Keratinocyte (primary cell): Measurements from ENCODE around the gene HHIPL2. TPM values are rescaled to one million over a fixed set of nuclear protein-coding genes. Genes with fewer than 3 reads are reported as not detected.

ENCODE experiments used
- DNase-seq: peaks from one replicate; pipeline ENCODE4 v3.0.0-alpha.2; 2011; ENCODE audit warnings: low read depth, missing footprints, low spot score
- FAIRE-seq: peaks from 2 replicates; lab custom pipeline; 2011; peaks lifted over from hg19 to GRCh38; lab: Jason Lieb, UNC
- H2AFZ ChIP-seq: 2 replicates; pipeline ENCODE4 v1.6.0; 2012; ENCODE audit warnings: low read length, control low read depth, inconsistent platforms; ENCODE audit not compliant: control insufficient read depth
- H3K27ac ChIP-seq: 2 replicates; pipeline ENCODE4 v1.5.1; 2011; ENCODE audit warnings: low read length; ENCODE audit not compliant: control insufficient read depth, insufficient read depth
- H3K27me3 ChIP-seq: 3 replicates; pipeline ENCODE4 v1.6.0; 2011; ENCODE audit warnings: low read length; ENCODE audit not compliant: control insufficient read depth, insufficient read depth; ENCODE audit errors: extremely low read depth
- H3K36me3 ChIP-seq, 2 experiments: 2 replicates in 1 of 2; 3 replicates in 1 of 2; pipeline ENCODE4 v1.5.1; 2011; ENCODE audit warnings: low read length in 2 of 2, mild to moderate bottlenecking in 1 of 2; ENCODE audit not compliant: control insufficient read depth in 2 of 2, insufficient read depth in 2 of 2; ENCODE audit errors: extremely low read depth in 1 of 2
- H3K4me1 ChIP-seq: 3 replicates; pipeline ENCODE4 v1.5.1; 2011; ENCODE audit warnings: low read length; ENCODE audit not compliant: control insufficient read depth, insufficient read depth; ENCODE audit errors: extremely low read depth
- H3K4me2 ChIP-seq: 3 replicates; pipeline ENCODE4 v1.6.0; 2011; ENCODE audit warnings: low read depth, low read length; ENCODE audit not compliant: control insufficient read depth, insufficient read depth; ENCODE audit errors: extremely low read depth
- H3K4me3 ChIP-seq, 3 experiments: fragments of 200-600 bp in 1 of 3; sonication (generic) in 1 of 3; 2 replicates in 2 of 3; 3 replicates in 1 of 3; pipeline ENCODE4 v1.5.1; 2011 to 2016; ENCODE audit warnings: low read length in 3 of 3, mild to moderate bottlenecking in 3 of 3, control low read depth in 2 of 3, inconsistent platforms in 1 of 3, low read depth in 1 of 3, mixed read lengths in 1 of 3, mixed run types in 1 of 3, moderate library complexity in 1 of 3; ENCODE audit not compliant: control insufficient read depth in 2 of 3, insufficient read depth in 2 of 3; ENCODE audit errors: extremely low read depth in 1 of 3
- H3K79me2 ChIP-seq: 2 replicates; pipeline ENCODE4 v1.6.0; 2012; ENCODE audit warnings: low read length; ENCODE audit not compliant: control insufficient read depth, insufficient read depth
- H3K9ac ChIP-seq: 3 replicates; pipeline ENCODE4 v1.6.0; 2011; ENCODE audit warnings: low read length; ENCODE audit not compliant: control insufficient read depth, insufficient read depth; ENCODE audit errors: extremely low read depth
- H3K9me1 ChIP-seq: 3 replicates; pipeline ENCODE4 v1.6.0; 2011; ENCODE audit warnings: low read length; ENCODE audit not compliant: control insufficient read depth, insufficient read depth; ENCODE audit errors: extremely low read depth
- H3K9me3 ChIP-seq: 2 replicates; pipeline ENCODE4 v1.5.1; 2012; ENCODE audit warnings: low read depth, low read length; ENCODE audit not compliant: control insufficient read depth
- H4K20me1 ChIP-seq: 3 replicates; pipeline ENCODE4 v1.6.0; 2011; ENCODE audit warnings: low read length; ENCODE audit not compliant: control insufficient read depth, insufficient read depth; ENCODE audit errors: extremely low read depth
- CTCF ChIP-seq, 3 experiments: IDR thresholded peaks in 1 of 3; conservative IDR thresholded peaks in 1 of 3; optimal IDR thresholded peaks in 1 of 3; 2 replicates in 2 of 3; 3 replicates in 1 of 3; pipeline versions ENCODE3 to v1.5.1; 2011; ENCODE audit warnings: low read length in 3 of 3, mild to moderate bottlenecking in 3 of 3, moderate library complexity in 2 of 3, control low read depth in 1 of 3, inconsistent platforms in 1 of 3; ENCODE audit not compliant: insufficient read depth in 2 of 3; ENCODE audit errors: extremely low read depth in 1 of 3
- EZH2 ChIP-seq: IDR thresholded peaks from one replicate; pipeline ENCODE4 v1.6.1; 2012; ENCODE audit warnings: inconsistent platforms, mild to moderate bottlenecking, low read length, moderate library complexity
- dilution Hi-C: fragments of 300-500 bp; cut with MboI; formaldehyde crosslinking; loops from one replicate; pipeline ENCODE4 v1.7.0; 2020; ENCODE audit warnings: low sequenced_read_pairs; ENCODE audit not compliant: extremely low pct_ligation_motif_present
- polyA plus RNA-seq, 5 experiments: library from polyadenylated mRNA; depleted of rRNA in 3 of 5; stranded (reverse) in 3 of 5; stranded (forward) in 1 of 5; unstranded in 1 of 5; fragments of >200 nt; gene quantifications; 1 replicate in 1 of 5; 2 replicates in 3 of 5; 3 replicates in 1 of 5; pipeline versions ENCODE4 v1.2.1 to v1.2.3, GENCODE V29; 2011 to 2012; ENCODE audit warnings: missing spikeins in 2 of 5, low read depth in 1 of 5, low replicate concordance in 1 of 5

Gene HHIPL2
- polyA plus RNA-seq, 1 donor (not counting 4 experiments of a cell fraction or from before 2014, with no cell fraction given), result 0.16 TPM

GRCh38 chr1:222570837-222571236 lies 22.9 kb upstream of the HHIPL2 start:
- dilution Hi-C loops, result no loop called here

GRCh38 chr1:222561656-222562055 lies 13.8 kb upstream of the HHIPL2 start:
- Histone ChIP-seq H3K4me2 (no peak overlapping the region), H3K9ac (no peak overlapping the region), H3K9me1 (no peaks in the 10 kb centered on the region), H3K79me2 (no peaks in the 10 kb centered on the region), H4K20me1 (no peaks in the 10 kb centered on the region), H3K27me3 (no peaks in the 10 kb centered on the region), H3K36me3 (peaks cover 0 to 7% of the 10 kb centered on the region in 2 experiments), H3K4me1 (no peaks in the 10 kb centered on the region), H3K27ac (no peak overlapping the region), H2AFZ (no peak overlapping the region), H3K4me3 (no peak overlapping the region), H3K9me3 (no peaks in the 10 kb centered on the region)
- DNase-seq (no peak), FAIRE-seq (no peak)
- TF ChIP-seq EZH2 (no peak), CTCF (optimal IDR thresholded peaks at IDR 0.05 in 1 of 3, IDR thresholded peaks at IDR 0.05 in 1 of 3, conservative IDR thresholded peaks at IDR 0.05 in 1 of 3; ENCODE audit: extremely low read depth in 1 of 3, insufficient read depth in 2 of 3, low read length in 3 of 3) (peak in 1 of 3 experiments; percentile 13)
- dilution Hi-C loops, result no loop called here

More at GRCh38 chr1:222570837-222571236, 22.9 kb upstream of the HHIPL2 start:
- no peaks in the 10 kb centered on the region for H3K9me1 ChIP-seq
- H3K4me2 ChIP-seq, result no peak overlapping the region
- no peaks in the 10 kb centered on the region for H3K79me2 ChIP-seq
- peaks cover 0 to 5% of the 10 kb centered on the region in 2 experiments for H3K36me3 ChIP-seq
- H3K9ac ChIP-seq, result no peak overlapping the region
- H3K27me3 ChIP-seq, result no peaks in the 10 kb centered on the region
- DNase-seq (no peak), FAIRE-seq (no peak)
- H3K4me1 ChIP-seq, result no peaks in the 10 kb centered on the region
- no peak overlapping the region for H3K27ac ChIP-seq
- no peak overlapping the region for H3K4me3 ChIP-seq
- no peak overlapping the region for H2AFZ ChIP-seq
- no peaks in the 10 kb centered on the region for H4K20me1 ChIP-seq
- TF ChIP-seq EZH2, result no peak
- TF ChIP-seq CTCF (optimal IDR thresholded peaks at IDR 0.05 in 1 of 3, IDR thresholded peaks at IDR 0.05 in 1 of 3, conservative IDR thresholded peaks at IDR 0.05 in 1 of 3; ENCODE audit: extremely low read depth in 1 of 3, insufficient read depth in 2 of 3, low read length in 3 of 3), result no peak
- H3K9me3 ChIP-seq, result no peaks in the 10 kb centered on the region
